ENCODE results near the gene TNFRSF17. TPM values are rescaled to one million over a fixed set of nuclear protein-coding genes. Genes with fewer than 3 reads are reported as not detected.
"Not testable (repeated sequence)": the region's sequence is repeated elsewhere in the genome, so short reads cannot be mapped to it uniquely, and the experiment has no call there.

TNFRSF17 gene
- not detected for total RNA-seq

DNA sequence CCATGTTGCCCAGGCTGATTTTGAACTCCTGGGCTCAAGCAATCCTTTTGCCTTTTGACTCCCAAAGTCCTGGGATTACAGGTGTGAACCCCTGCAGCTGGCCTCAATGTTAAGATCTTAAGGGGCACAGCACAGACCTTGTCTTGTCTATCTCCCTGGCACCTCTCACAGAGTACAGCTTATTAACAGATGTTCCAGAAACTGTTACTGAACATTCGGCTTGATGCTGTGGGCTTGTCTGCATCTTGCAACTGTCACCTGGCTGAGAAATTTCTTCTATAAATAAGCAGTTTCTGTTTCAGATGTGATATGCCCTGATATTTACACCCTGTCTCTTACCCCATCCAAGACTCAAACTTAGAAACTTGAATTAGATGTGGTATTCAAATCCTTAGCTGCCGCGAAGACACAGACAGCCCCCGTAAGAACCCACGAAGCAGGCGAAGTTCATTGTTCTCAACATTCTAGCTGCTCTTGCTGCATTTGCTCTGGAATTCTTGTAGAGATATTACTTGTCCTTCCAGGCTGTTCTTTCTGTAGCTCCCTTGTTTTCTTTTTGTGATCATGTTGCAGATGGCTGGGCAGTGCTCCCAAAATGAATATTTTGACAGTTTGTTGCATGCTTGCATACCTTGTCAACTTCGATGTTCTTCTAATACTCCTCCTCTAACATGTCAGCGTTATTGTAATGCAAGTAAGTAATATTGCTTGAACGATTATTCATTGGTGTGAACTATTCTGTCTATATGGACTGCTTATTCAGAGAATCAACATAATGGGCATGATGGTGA, at the start of gene TNFRSF17:
TSS of gene TNFRSF17 (plus strand) at position 450 of the 791 bp plus-strand sequence. CDS start at position 565, 115 bp downstream.
- no peak within 1 kb of the TSS for H3K4me3 ChIP-seq
- H3K36me3 ChIP-seq = no peaks in the 10 kb centered on the region
- in situ Hi-C loops (cut with MboI; ENCODE audit: low sequenced_read_pairs in 4 of 4) = loop anchor here in 1 of 4 donors (25.0 kb wide), 1 partner anchor 847 kb away; the partner anchor contains the start of gene CPPED1
- TF ChIP-seq POLR2A (IDR thresholded peaks at IDR 0.05) = no peak
- TF ChIP-seq, protein P1, sequence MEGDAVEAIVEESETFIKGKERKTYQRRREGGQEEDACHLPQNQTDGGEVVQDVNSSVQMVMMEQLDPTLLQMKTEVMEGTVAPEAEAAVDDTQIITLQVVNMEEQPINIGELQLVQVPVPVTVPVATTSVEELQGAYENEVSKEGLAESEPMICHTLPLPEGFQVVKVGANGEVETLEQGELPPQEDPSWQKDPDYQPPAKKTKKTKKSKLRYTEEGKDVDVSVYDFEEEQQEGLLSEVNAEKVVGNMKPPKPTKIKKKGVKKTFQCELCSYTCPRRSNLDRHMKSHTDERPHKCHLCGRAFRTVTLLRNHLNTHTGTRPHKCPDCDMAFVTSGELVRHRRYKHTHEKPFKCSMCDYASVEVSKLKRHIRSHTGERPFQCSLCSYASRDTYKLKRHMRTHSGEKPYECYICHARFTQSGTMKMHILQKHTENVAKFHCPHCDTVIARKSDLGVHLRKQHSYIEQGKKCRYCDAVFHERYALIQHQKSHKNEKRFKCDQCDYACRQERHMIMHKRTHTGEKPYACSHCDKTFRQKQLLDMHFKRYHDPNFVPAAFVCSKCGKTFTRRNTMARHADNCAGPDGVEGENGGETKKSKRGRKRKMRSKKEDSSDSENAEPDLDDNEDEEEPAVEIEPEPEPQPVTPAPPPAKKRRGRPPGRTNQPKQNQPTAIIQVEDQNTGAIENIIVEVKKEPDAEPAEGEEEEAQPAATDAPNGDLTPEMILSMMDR (IDR thresholded peaks at IDR 0.05 in 4 of 5, conservative IDR thresholded peaks at IDR 0.05 in 1 of 5) = no peak
- H3K27ac ChIP-seq = no peak within 1 kb of the TSS
- no peaks in the 10 kb centered on the region for H3K9me3 ChIP-seq
- peaks cover 3 to 12% of the 10 kb centered on the region in 2 donors for H3K4me1 ChIP-seq
- ATAC-seq = no peak
- no peaks in the 10 kb centered on the region for H3K27me3 ChIP-seq
- intact Hi-C loops (cut with DNase I; ENCODE audit: low total_unique reads) = no loop called here
- DNase-seq = no peak

DNA sequence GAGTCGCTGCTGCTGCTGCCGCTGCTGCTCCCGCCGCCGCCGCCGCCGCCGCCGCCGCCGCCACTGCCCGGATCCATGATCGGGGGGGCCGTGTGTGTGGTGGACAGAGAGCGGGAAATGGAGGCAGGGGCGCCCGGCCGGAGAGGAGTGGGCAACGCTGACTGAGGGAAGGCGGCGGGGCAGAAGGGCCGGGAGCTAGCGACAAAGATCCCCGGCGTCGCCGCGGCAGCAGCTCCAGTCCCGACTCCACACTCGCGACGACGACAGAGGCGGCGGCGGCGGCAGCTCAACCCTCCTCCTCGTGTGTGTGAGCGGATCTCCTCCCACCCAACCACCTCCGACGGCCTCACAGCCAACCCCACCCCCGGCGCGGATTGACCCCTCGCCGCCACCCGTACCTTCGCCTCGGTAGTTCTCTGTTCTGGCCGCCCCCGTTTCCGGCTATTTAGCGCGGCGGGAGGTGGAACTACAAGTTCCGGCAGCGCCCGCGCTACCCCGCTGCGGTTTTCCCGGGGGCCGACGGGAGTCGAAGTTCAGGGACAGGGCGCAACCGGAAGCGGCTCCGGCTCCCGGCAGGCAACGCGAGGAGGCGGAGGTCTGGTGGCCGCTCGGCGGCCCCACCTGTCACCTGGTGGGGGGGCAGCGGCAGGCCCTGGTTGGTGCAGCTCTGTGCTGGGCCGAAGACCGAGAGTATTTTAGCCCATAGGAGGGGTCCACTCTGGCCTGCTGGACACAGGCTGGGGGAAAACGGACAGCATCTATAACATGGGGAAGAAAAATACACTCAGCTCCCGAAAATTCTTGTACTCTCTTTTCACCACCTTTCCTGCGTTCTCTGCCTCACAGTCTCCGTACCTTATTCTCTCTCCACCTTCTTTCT, 49.1 kb upstream of the TNFRSF17 start, which contains the start of gene GSPT1:
TSS of gene GSPT1 (minus strand) at position 313 of the 880 bp plus-strand sequence. CDS start at position 77, 236 bp downstream.
- intact Hi-C loops (cut with DNase I; ENCODE audit: low total_unique reads) (loop anchor here (1.0 to 10.0 kb wide), 7 partner anchors 60 to 971 kb away; partner anchors contain the start of genes CLEC16A, DEXI, SNN and SNX29), in situ Hi-C loops (cut with MboI; ENCODE audit: low sequenced_read_pairs in 4 of 4) (loop anchor here in 1 of 4 donors (25.0 kb wide), 1 partner anchor 129 kb away; the partner anchor contains the start of gene ZC3H7A)
- Histone ChIP-seq H3K27ac (peak within 1 kb of the TSS; percentile 92 to 99 (median 96)), H3K4me1 (peaks cover 29 to 34% of the 10 kb centered on the region in 2 donors), H3K9me3 (no peaks in the 10 kb centered on the region), H3K4me3 (peak within 1 kb of the TSS; percentile 81 to 89 (median 84)), H3K36me3 (no peaks in the 10 kb centered on the region), H3K27me3 (no peaks in the 10 kb centered on the region)
- ATAC-seq (peak; percentile 94 to 97), DNase-seq (peak; percentile 99)
- TF ChIP-seq, protein P1 (IDR thresholded peaks at IDR 0.05 in 4 of 5, conservative IDR thresholded peaks at IDR 0.05 in 1 of 5) = peak in 4 of 5 experiments; percentile 17 to 58 (median 24)
- TF ChIP-seq POLR2A (IDR thresholded peaks at IDR 0.05) = peak; percentile 93 to 96

DNA sequence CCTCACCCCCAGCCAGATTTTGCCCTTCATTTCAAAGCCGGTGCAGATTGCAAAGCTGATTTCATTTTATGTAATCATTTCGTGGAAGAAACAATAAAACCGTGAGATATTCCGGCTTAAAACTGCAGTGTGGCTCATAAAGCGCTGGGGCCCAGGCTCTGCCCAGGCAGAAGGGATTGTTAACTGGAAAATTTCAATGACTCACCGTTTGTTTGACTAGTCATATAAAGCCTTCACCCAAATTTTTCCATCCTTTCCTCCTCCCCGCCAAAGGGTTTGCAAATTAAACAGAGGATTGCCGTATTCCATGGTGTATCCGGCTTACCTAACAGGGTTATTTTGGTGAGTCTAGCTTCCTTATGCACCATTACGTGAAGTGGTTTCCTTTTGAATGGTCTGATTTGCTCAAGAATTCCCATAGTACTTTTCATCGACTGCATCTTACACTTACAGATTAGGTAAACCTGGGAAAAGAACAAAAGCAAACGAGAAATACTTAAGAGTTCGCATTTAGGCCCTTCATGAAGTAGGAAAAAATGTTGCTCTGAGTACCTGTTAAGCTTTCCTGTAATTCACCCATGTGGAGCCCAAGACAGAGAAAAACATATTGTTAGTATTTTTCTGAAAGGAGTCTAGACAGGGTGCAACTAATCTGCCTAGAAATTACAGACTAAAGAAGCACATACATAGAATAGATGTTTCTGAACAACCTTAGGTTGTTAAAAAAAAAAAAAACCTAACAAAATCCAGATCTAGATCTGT, 48.3 kb upstream of the TNFRSF17 start:
- no peaks in the 10 kb centered on the region for H3K9me3 ChIP-seq
- TF ChIP-seq, protein P1 (IDR thresholded peaks at IDR 0.05 in 4 of 5, conservative IDR thresholded peaks at IDR 0.05 in 1 of 5) = no peak
- TF ChIP-seq POLR2A (IDR thresholded peaks at IDR 0.05) = no peak
- H3K36me3 ChIP-seq = no peaks in the 10 kb centered on the region
- DNase-seq (no peak), ATAC-seq (no peak)
- H3K4me3 ChIP-seq = peak overlapping the region; percentile 63 to 84 (median 82)
- in situ Hi-C loops (cut with MboI; ENCODE audit: low sequenced_read_pairs in 4 of 4) (loop anchor here in 1 of 4 donors (25.0 kb wide), 1 partner anchor 129 kb away; the partner anchor contains the start of gene ZC3H7A), intact Hi-C loops (cut with DNase I; ENCODE audit: low total_unique reads) (loop anchor here (1.0 to 10.0 kb wide), 7 partner anchors 60 to 972 kb away; partner anchors contain the start of genes CLEC16A, DEXI, SNN and SNX29)
- H3K27me3 ChIP-seq = no peaks in the 10 kb centered on the region
- peak overlapping the region; percentile 66 to 97 (median 88) for H3K27ac ChIP-seq
- peaks cover 24 to 31% of the 10 kb centered on the region in 2 donors for H3K4me1 ChIP-seq

DNA sequence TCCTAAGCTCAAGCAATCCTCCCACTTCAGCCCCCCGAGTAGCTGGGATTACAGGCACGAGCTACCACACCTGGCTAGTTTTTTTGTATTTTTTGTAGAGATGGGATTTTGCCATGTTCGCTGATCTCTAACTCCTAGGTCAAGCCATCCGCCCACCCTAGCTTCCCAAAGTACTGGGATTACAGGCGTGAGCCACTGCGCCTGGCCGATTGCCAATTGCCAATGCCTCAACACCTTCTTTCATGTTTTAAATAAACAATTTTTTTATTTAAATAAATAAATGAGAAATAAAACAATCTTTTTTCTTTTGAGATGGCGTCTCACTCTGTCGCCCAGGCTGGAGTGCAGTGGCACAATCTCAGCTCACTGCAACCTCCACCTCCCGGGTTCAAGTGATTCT, 41.0 kb upstream of the TNFRSF17 start:
- in situ Hi-C loops (cut with MboI; ENCODE audit: low sequenced_read_pairs in 4 of 4) = loop anchor here in 1 of 4 donors (25.0 kb wide), 1 partner anchor 137 kb away; the partner anchor contains the start of gene ZC3H7A
- H3K27me3 ChIP-seq; H3K4me3 ChIP-seq; H3K9me3 ChIP-seq; intact Hi-C loops (cut with DNase I; ENCODE audit: low total_unique reads); ATAC-seq; H3K36me3 ChIP-seq; DNase-seq; H3K27ac ChIP-seq; H3K4me1 ChIP-seq: not testable (repeated sequence)

DNA sequence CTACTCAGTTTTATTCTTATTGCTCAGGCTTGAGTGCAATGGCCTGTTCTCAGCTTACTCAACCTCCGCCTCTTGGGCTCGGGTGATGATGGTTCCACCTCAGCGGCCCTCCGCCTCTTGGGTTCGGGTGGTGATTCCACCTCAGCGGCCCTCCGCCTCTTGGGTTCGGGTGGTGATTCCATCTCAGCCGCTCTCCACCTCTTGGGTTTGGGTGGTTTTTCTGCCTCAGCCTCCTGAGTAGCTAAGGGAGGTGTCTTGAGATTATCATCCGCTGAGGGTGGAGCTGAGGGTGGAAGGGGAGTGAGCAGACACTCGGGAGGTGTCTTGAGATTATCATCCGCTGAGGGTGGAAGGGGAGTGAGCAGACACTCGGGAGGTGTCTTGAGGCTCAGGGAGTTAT, 37.7 kb upstream of the TNFRSF17 start:
- H3K4me3 ChIP-seq; DNase-seq; H3K36me3 ChIP-seq; H3K27ac ChIP-seq; intact Hi-C loops (cut with DNase I; ENCODE audit: low total_unique reads); H3K27me3 ChIP-seq; H3K9me3 ChIP-seq; in situ Hi-C loops (cut with MboI; ENCODE audit: low sequenced_read_pairs in 4 of 4); ATAC-seq; H3K4me1 ChIP-seq: not testable (repeated sequence)

DNA sequence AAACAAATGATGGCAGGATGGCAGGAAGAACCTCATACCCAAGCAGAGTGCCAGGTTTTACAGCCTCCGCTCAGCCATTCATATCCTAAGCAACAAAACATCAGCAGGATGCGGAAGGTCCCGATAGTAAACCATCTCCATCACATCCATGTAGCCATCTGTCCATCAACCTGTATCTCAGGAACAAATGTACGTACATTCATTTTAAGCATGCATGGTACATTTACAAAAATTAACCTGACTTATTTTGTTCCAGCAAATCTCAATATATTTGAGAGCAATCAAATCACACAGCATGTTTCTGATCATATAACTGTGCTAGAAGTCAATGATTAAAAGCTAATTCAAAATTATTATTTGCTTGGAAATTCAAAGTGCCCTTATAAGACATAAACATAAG, 23.1 kb upstream of the TNFRSF17 start, which contains the start of gene NPIPB2:
TSS of gene NPIPB2 (minus strand) at position 101 of the 400 bp plus-strand sequence. CDS start at position 101, 0 bp downstream.
- DNase-seq; H3K9me3 ChIP-seq; ATAC-seq; H3K27ac ChIP-seq; H3K27me3 ChIP-seq; intact Hi-C loops (cut with DNase I; ENCODE audit: low total_unique reads); H3K4me1 ChIP-seq; in situ Hi-C loops (cut with MboI; ENCODE audit: low sequenced_read_pairs in 4 of 4); H3K36me3 ChIP-seq; H3K4me3 ChIP-seq: not testable (repeated sequence)

Data from gastrocnemius medialis (tissue), 4 donors.